ENCODE results near the gene NPAS2. TPM values are rescaled to one million over a fixed set of nuclear protein-coding genes. Genes with fewer than 3 reads are reported as not detected.

NPAS2 gene
- polyA plus RNA-seq, 1 of the 3 experiments (the other 2 are of a cell fraction): 58.5 TPM

DNA sequence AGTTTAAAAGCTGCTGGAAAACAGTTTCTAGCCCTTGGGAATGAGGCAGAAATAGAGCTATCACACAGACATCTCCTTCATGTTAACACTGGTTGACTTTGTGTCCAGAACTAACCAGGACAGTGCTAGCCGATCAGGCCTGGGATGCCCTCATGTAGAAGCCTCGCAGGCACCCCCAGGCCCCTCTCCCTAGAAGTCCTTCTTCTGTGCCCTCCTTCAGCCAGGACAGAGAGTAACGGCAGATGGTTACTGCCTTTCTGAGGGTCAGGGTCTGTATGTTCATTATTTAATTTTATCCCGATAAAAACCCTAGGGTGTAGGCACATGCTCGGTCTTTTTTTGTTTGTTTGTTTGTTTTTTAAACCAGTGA, 171.4 kb downstream of the NPAS2 start:
- Histone ChIP-seq H3K27me3 (ENCODE audit: insufficient read depth) (no peaks in the 10 kb centered on the region), H2AFZ (ENCODE audit: low read depth) (no peak overlapping the region), H3K4me3 (ENCODE audit: low read depth in 2 of 2, low read length in 1 of 2) (no peak overlapping the region), H3K9me2 (no peaks in the 10 kb centered on the region), H3K36me3 (replicated peaks in 1 of 2; ENCODE audit: control insufficient read depth in 1 of 2, insufficient read depth in 2 of 2, low read length in 1 of 2) (peaks cover 3 to 63% of the 10 kb centered on the region in 2 experiments), H3K9ac (no peak overlapping the region), H3K79me2 (ENCODE audit: insufficient read depth) (no peaks in the 10 kb centered on the region), H3K9me3 (no peaks in the 10 kb centered on the region), H4K20me1 (ENCODE audit: insufficient read depth) (no peaks in the 10 kb centered on the region), H3F3A (replicated peaks; ENCODE audit: insufficient read depth) (no peaks in the 10 kb centered on the region), H3K4me2 (no peak overlapping the region), H3K4me1 (ENCODE audit: control insufficient read depth in 1 of 2, insufficient read depth in 2 of 2, low read depth in 1 of 2, low read length in 1 of 2) (no peaks in the 10 kb centered on the region; a peak in 1 of 4 replicates), H3K27ac (ENCODE audit: low read depth in 2 of 2, low read length in 1 of 2) (no peak overlapping the region)
- no peak for TF ChIP-seq RFX5 (IDR thresholded peaks at IDR 0.05; ENCODE audit: low read length)
- no peak for DNase-seq
- POLR2A ChIA-PET: no interaction called here
- CTCF ChIA-PET: no interaction called here
- 98% methylated on average over 4 of the region's 5 CpGs for WGBS (ENCODE audit: low lambda C conversion rate)

- WGBS (ENCODE audit: low lambda C conversion rate): 100% methylated on average over 6 of the region's 6 CpGs
- H3K9me3 ChIP-seq: no peaks in the 10 kb centered on the region
- H4K20me1 ChIP-seq (ENCODE audit: insufficient read depth): no peaks in the 10 kb centered on the region
- H3K27ac ChIP-seq (ENCODE audit: low read depth in 2 of 2, low read length in 1 of 2): no peak overlapping the region
- no peak overlapping the region for H2AFZ ChIP-seq (ENCODE audit: low read depth)
- ChIA-PET CTCF (no interaction called here), POLR2A (no interaction called here)
- no peaks in the 10 kb centered on the region for H3K9me2 ChIP-seq
- H3F3A ChIP-seq (replicated peaks; ENCODE audit: insufficient read depth): no peaks in the 10 kb centered on the region
- TF ChIP-seq REST (IDR thresholded peaks at IDR 0.05; ENCODE audit: low read depth, low read length): 0 out of 2 replicates have a peak, but pooled peaks have one; percentile 25
- TF ChIP-seq FOXM1 (IDR thresholded peaks at IDR 0.05; ENCODE audit: low read depth): no peak
- no peak for TF ChIP-seq FOSL2 (IDR thresholded peaks at IDR 0.05; ENCODE audit: borderline replicate concordance, low read depth)
- TF ChIP-seq, protein P1, sequence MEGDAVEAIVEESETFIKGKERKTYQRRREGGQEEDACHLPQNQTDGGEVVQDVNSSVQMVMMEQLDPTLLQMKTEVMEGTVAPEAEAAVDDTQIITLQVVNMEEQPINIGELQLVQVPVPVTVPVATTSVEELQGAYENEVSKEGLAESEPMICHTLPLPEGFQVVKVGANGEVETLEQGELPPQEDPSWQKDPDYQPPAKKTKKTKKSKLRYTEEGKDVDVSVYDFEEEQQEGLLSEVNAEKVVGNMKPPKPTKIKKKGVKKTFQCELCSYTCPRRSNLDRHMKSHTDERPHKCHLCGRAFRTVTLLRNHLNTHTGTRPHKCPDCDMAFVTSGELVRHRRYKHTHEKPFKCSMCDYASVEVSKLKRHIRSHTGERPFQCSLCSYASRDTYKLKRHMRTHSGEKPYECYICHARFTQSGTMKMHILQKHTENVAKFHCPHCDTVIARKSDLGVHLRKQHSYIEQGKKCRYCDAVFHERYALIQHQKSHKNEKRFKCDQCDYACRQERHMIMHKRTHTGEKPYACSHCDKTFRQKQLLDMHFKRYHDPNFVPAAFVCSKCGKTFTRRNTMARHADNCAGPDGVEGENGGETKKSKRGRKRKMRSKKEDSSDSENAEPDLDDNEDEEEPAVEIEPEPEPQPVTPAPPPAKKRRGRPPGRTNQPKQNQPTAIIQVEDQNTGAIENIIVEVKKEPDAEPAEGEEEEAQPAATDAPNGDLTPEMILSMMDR (IDR thresholded peaks at IDR 0.05): no peak
- TF ChIP-seq TEAD4 (IDR thresholded peaks at IDR 0.05; ENCODE audit: borderline replicate concordance, insufficient read depth): no peak
- TF ChIP-seq TAF1 (IDR thresholded peaks at IDR 0.05; ENCODE audit: borderline replicate concordance, low read depth, low read length): no peak
- TF ChIP-seq YY1 (IDR thresholded peaks at IDR 0.05; ENCODE audit: low read depth): no peak
- TF ChIP-seq EZH2phosphoT487 (IDR thresholded peaks at IDR 0.05; ENCODE audit: borderline replicate concordance, low read depth): no peak
- H3K4me1 ChIP-seq (ENCODE audit: control insufficient read depth in 1 of 2, insufficient read depth in 2 of 2, low read depth in 1 of 2, low read length in 1 of 2): no peaks in the 10 kb centered on the region; a peak in 1 of 4 replicates
- no peak overlapping the region for H3K9ac ChIP-seq
- H3K4me3 ChIP-seq (ENCODE audit: low read depth in 2 of 2, low read length in 1 of 2): no peak overlapping the region
- DNase-seq: no peak
- H3K4me2 ChIP-seq: no peak overlapping the region
- no peaks in the 10 kb centered on the region for H3K79me2 ChIP-seq (ENCODE audit: insufficient read depth)
- H3K27me3 ChIP-seq (ENCODE audit: insufficient read depth): no peaks in the 10 kb centered on the region
- peaks cover 8 to 65% of the 10 kb centered on the region in 2 experiments for H3K36me3 ChIP-seq (replicated peaks in 1 of 2; ENCODE audit: control insufficient read depth in 1 of 2, insufficient read depth in 2 of 2, low read length in 1 of 2)
These were observed 172.3 kb downstream of the NPAS2 start for GRCh38 chr2:100992262-100992661.

Data from SK-N-SH (cell line).